Loucy (cell line): ENCODE measurements around the gene BBX.

Source experiments
- EZH2phosphoT487 ChIP-seq: fragments of 200-600 bp; IDR thresholded peaks from 2 replicates; pipeline ENCODE4 v1.6.1; 2018; ENCODE audit warnings: antibody characterized with exemption, mild to moderate bottlenecking, moderate library complexity, borderline replicate concordance
- TF ChIP-seq, protein P1 (sequence below): fragments of 200-600 bp; sonication (generic); conservative IDR thresholded peaks from 2 replicates; pipeline ENCODE4 v1.5.1; 2014; ENCODE audit warnings: mild to moderate bottlenecking, antibody characterized with exemption, low read length

- TF ChIP-seq EZH2phosphoT487 = no peak
- TF ChIP-seq, protein P1, sequence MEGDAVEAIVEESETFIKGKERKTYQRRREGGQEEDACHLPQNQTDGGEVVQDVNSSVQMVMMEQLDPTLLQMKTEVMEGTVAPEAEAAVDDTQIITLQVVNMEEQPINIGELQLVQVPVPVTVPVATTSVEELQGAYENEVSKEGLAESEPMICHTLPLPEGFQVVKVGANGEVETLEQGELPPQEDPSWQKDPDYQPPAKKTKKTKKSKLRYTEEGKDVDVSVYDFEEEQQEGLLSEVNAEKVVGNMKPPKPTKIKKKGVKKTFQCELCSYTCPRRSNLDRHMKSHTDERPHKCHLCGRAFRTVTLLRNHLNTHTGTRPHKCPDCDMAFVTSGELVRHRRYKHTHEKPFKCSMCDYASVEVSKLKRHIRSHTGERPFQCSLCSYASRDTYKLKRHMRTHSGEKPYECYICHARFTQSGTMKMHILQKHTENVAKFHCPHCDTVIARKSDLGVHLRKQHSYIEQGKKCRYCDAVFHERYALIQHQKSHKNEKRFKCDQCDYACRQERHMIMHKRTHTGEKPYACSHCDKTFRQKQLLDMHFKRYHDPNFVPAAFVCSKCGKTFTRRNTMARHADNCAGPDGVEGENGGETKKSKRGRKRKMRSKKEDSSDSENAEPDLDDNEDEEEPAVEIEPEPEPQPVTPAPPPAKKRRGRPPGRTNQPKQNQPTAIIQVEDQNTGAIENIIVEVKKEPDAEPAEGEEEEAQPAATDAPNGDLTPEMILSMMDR = no peak
These were observed 331.1 kb downstream of the BBX start for GRCh38 chr3:107853821-107854220.
